H1 (cell line): ENCODE results near the gene ATP6V0A1. TPM values are rescaled to one million over a fixed set of nuclear protein-coding genes. Genes with fewer than 3 reads are reported as not detected.
A peak's percentile ranks its signal among the peaks of the same experiment; 100 is the strongest.

Experiments
- CTCF ChIA-PET: fragments of 300-600 bp; sonication (Branson Sonifier 250); formaldehyde crosslinking; loops from one replicate; lab custom pipeline; 2021; ENCODE audit not compliant: partially characterized antibody; lab: Charles Lee
- POLR2A ChIA-PET: fragments of 300-600 bp; sonication (Branson Sonifier 250); formaldehyde crosslinking; loops from one replicate; lab custom pipeline; 2021; ENCODE audit warnings: inconsistent platforms; ENCODE audit not compliant: partially characterized antibody; lab: Charles Lee
- DNase-seq, 2 experiments: peaks; one replicate each; pipeline versions ENCODE4 v3.0.0 to v3.0.0-alpha.2; 2010 to 2022; ENCODE audit warnings: low spot score in 2 of 2, low read depth in 1 of 2, mixed read lengths in 1 of 2
- FAIRE-seq: peaks from 2 replicates; lab custom pipeline; 2011; peaks lifted over from hg19 to GRCh38; lab: Jason Lieb, UNC
- H2AFZ ChIP-seq: 2 replicates; pipeline ENCODE4 v1.8.1; 2012; ENCODE audit warnings: low read length, inconsistent platforms
- H2AK5ac ChIP-seq: 2 replicates; pipeline ENCODE4 v1.6.1; 2013; ENCODE audit warnings: low read depth, low read length
- H2BK120ac ChIP-seq: replicated peaks from 2 replicates; pipeline ENCODE3; 2013; ENCODE audit warnings: low read depth, low read length, inconsistent platforms
- H2BK12ac ChIP-seq: 2 replicates; pipeline ENCODE4 v1.6.1; 2013; ENCODE audit warnings: low read depth, low read length
- H2BK15ac ChIP-seq: 2 replicates; pipeline ENCODE4 v1.6.1; 2013; ENCODE audit warnings: low read length
- H2BK20ac ChIP-seq: 2 replicates; pipeline ENCODE4 v1.6.1; 2013; ENCODE audit warnings: low read length
- H2BK5ac ChIP-seq: 2 replicates; pipeline ENCODE4 v1.6.1; 2013; ENCODE audit warnings: low read depth, low read length
- H3K14ac ChIP-seq: 2 replicates; pipeline ENCODE4 v1.6.1; 2013; ENCODE audit warnings: inconsistent platforms; ENCODE audit not compliant: insufficient read length
- H3K18ac ChIP-seq: 2 replicates; pipeline ENCODE4 v1.6.1; 2013; ENCODE audit warnings: low read length; ENCODE audit errors: extremely low read depth
- H3K23ac ChIP-seq: 2 replicates; pipeline ENCODE4 v1.6.1; 2013; ENCODE audit warnings: inconsistent platforms; ENCODE audit not compliant: insufficient read length
- H3K23me2 ChIP-seq: 2 replicates; pipeline ENCODE4 v1.6.1; 2013; ENCODE audit warnings: low read depth, low read length
- H3K27ac ChIP-seq: 2 replicates; pipeline ENCODE4 v1.6.1; 2011; ENCODE audit warnings: low read depth, low read length, inconsistent platforms
- H3K27me3 ChIP-seq, 4 experiments: replicated peaks in 1 of 4; 1 replicate in 1 of 4; 2 replicates in 3 of 4; pipeline versions ENCODE4 v1.6.1 to v1.8.1; 2011 to 2013; ENCODE audit warnings: low read length in 3 of 4, mild to moderate bottlenecking in 3 of 4, inconsistent platforms in 2 of 4, mixed read lengths in 2 of 4, moderate library complexity in 1 of 4; ENCODE audit not compliant: control insufficient read depth in 3 of 4, insufficient read depth in 3 of 4; ENCODE audit errors: extremely low read depth in 1 of 4
- H3K36me3 ChIP-seq, 4 experiments: 2 replicates each; pipeline versions ENCODE4 v1.6.1 to v1.8.1; 2011 to 2013; ENCODE audit warnings: mild to moderate bottlenecking in 4 of 4, low read length in 3 of 4, moderate library complexity in 2 of 4, control low read depth in 1 of 4, inconsistent platforms in 1 of 4; ENCODE audit not compliant: insufficient read depth in 4 of 4, control insufficient read depth in 2 of 4
- H3K4ac ChIP-seq: replicated peaks from 2 replicates; pipeline ENCODE3; 2013; ENCODE audit warnings: low read length, low read depth, mixed read lengths, inconsistent platforms; ENCODE audit not compliant: insufficient read length
- H3K4me1 ChIP-seq, 4 experiments: replicated peaks in 1 of 4; 1 replicate in 1 of 4; 2 replicates in 3 of 4; pipeline versions ENCODE4 v1.6.1 to v1.8.1; 2011 to 2013; ENCODE audit warnings: low read length in 3 of 4, inconsistent platforms in 2 of 4, mixed read lengths in 1 of 4; ENCODE audit not compliant: insufficient read depth in 4 of 4, control insufficient read depth in 3 of 4
- H3K4me2 ChIP-seq, 2 experiments: 2 replicates each; pipeline versions ENCODE4 v1.6.1 to v1.8.1; 2011 to 2013; ENCODE audit warnings: low read depth in 2 of 2, low read length in 2 of 2, control low read depth in 1 of 2, inconsistent platforms in 1 of 2, mild to moderate bottlenecking in 1 of 2; ENCODE audit not compliant: insufficient read depth in 1 of 2
- H3K4me3 ChIP-seq, 4 experiments: fragments of 200-600, 300-600 bp in 1 of 4; sonication (generic), shearing (Covaris generic), sonication (Bioruptor Twin) in 1 of 4; 2 replicates each; pipeline versions ENCODE4 v1.5.1 to v1.8.1; 2011 to 2016; ENCODE audit warnings: low read length in 4 of 4, low read depth in 3 of 4, control low read depth in 2 of 4, inconsistent platforms in 2 of 4, mild to moderate bottlenecking in 2 of 4, mixed read lengths in 1 of 4, moderate library complexity in 1 of 4; ENCODE audit not compliant: insufficient read depth in 2 of 4; ENCODE audit errors: extremely low read depth in 1 of 4
- H3K56ac ChIP-seq: replicated peaks from 2 replicates; pipeline ENCODE3; 2013; ENCODE audit warnings: low read depth, mild to moderate bottlenecking, mixed read lengths, low read length, inconsistent platforms; ENCODE audit not compliant: insufficient read length
- H3K79me1 ChIP-seq: 2 replicates; pipeline ENCODE4 v1.6.1; 2013; ENCODE audit warnings: low read depth, low read length, control low read depth
- H3K79me2 ChIP-seq, 2 experiments: 2 replicates each; pipeline versions ENCODE4 v1.6.1 to v1.8.1; 2012 to 2013; ENCODE audit warnings: low read length in 2 of 2, mild to moderate bottlenecking in 2 of 2, inconsistent platforms in 1 of 2; ENCODE audit not compliant: insufficient read depth in 2 of 2, control insufficient read depth in 1 of 2
- H3K9ac ChIP-seq, 4 experiments: replicated peaks in 1 of 4; 1 replicate in 1 of 4; 2 replicates in 3 of 4; pipeline versions ENCODE4 v1.6.1 to v1.8.1; 2011 to 2013; ENCODE audit warnings: low read depth in 3 of 4, low read length in 3 of 4, control low read depth in 2 of 4, mild to moderate bottlenecking in 2 of 4, moderate library complexity in 2 of 4, inconsistent platforms in 1 of 4; ENCODE audit errors: extremely low read depth in 1 of 4
- H3K9me3 ChIP-seq, 2 experiments: 2 replicates each; pipeline versions ENCODE4 v1.6.1 to v1.8.1; 2012 to 2013; ENCODE audit warnings: mild to moderate bottlenecking in 2 of 2, moderate library complexity in 2 of 2, control low read depth in 1 of 2, inconsistent platforms in 1 of 2, low read depth in 1 of 2, low read length in 1 of 2, mixed read lengths in 1 of 2; ENCODE audit not compliant: insufficient read depth in 2 of 2
- H4K20me1 ChIP-seq, 2 experiments: replicated peaks in 1 of 2; 2 replicates each; pipeline versions ENCODE3 to v1.8.1; 2011 to 2013; ENCODE audit warnings: inconsistent platforms in 2 of 2, low read length in 2 of 2, mild to moderate bottlenecking in 1 of 2; ENCODE audit not compliant: insufficient read depth in 2 of 2, control insufficient read depth in 1 of 2
- H4K5ac ChIP-seq: 2 replicates; pipeline ENCODE4 v1.6.1; 2013; ENCODE audit warnings: low read length, low read depth, mixed read lengths, inconsistent platforms; ENCODE audit not compliant: insufficient read length
- H4K8ac ChIP-seq: 2 replicates; pipeline ENCODE4 v1.8.0; 2013; ENCODE audit warnings: mild to moderate bottlenecking, moderate library complexity, low read length, inconsistent platforms; ENCODE audit not compliant: insufficient read depth; ENCODE audit errors: extremely low read depth
- H4K91ac ChIP-seq: replicated peaks from 2 replicates; pipeline ENCODE3; 2013; ENCODE audit warnings: low read length, mixed read lengths, inconsistent platforms; ENCODE audit not compliant: insufficient read length
- CBX5 ChIP-seq: fragments of 300-800, 300-1000 bp; sonication (generic); IDR thresholded peaks from 2 replicates; pipeline ENCODE4 v1.7.1; 2016; ENCODE audit warnings: antibody characterized with exemption, low read length, low read depth
- POLR2AphosphoS5 ChIP-seq: IDR thresholded peaks from 2 replicates; pipeline ENCODE4 v1.6.1; 2011; ENCODE audit warnings: low read depth, low read length
- WGBS, 2 experiments: shearing (Covaris generic) in 1 of 2; methylation state at CpG; one replicate each; pipeline versions ENCODE4 v1.1.6 to v1.1.7; 2013 to 2015; ENCODE audit warnings: low lambda C conversion rate in 2 of 2, mixed read lengths in 2 of 2, inconsistent platforms in 1 of 2, low coverage in 1 of 2, missing lambda C conversion rate in 1 of 2; ENCODE audit not compliant: insufficient replicate concordance in 2 of 2, insufficient coverage in 1 of 2, insufficient read length in 1 of 2; ENCODE audit errors: extremely low coverage in 1 of 2, missing lambda C conversion rate in 1 of 2; 5-methylcytosine and 5-hydroxymethylcytosine counted together
- polyA plus RNA-seq, 7 experiments: library from polyadenylated mRNA; depleted of rRNA in 3 of 7; stranded (reverse) in 5 of 7; unstranded in 2 of 7; fragments of >200 nt in 5 of 7; fragments of 200-250 nt in 2 of 7; gene quantifications; 1 replicate in 5 of 7; 2 replicates in 1 of 7; 4 replicates in 1 of 7; pipeline versions ENCODE4 v1.2.1 to v1.2.3, GENCODE V29; 2011 to 2013; ENCODE audit warnings: missing spikeins in 2 of 7, mixed read lengths in 2 of 7
- total RNA-seq: library from RNA; stranded (reverse); fragmentation: NEBNext Ultra II Directional; extraction: Animal tissue kit (Norgen Biotek cat#: 25700); gene quantifications from 2 replicates; pipeline ENCODE4 v1.2.1, GENCODE V29; 2021

ATP6V0A1 gene
- total and polyA plus RNA-seq, 2 of the 8 experiments (the other 6 are each of a cell fraction or from before 2014, with no cell fraction given): 55.3 to 63.4 TPM

GRCh38 chr17:42522798-42523278 is 64.2 kb downstream of the ATP6V0A1 start:
- Histone ChIP-seq H2AFZ (no peak overlapping the region), H3K9ac (no peak overlapping the region), H3K4me1 (peaks cover 6 to 18% (median 15%) of the 10 kb centered on the region in 4 experiments), H3K27me3 (no peaks in the 10 kb centered on the region; a peak in 3 of 7 replicates), H2AK5ac (no peak overlapping the region), H4K5ac (no peak overlapping the region), H4K8ac (no peak overlapping the region), H3K23ac (no peak overlapping the region), H3K79me1 (no peaks in the 10 kb centered on the region), H2BK120ac (no peak overlapping the region), H3K4me2 (no peak overlapping the region), H2BK15ac (no peak overlapping the region), H2BK20ac (no peak overlapping the region), H3K9me3 (no peaks in the 10 kb centered on the region), H2BK12ac (no peak overlapping the region), H3K4me3 (no peak overlapping the region), H3K23me2 (no peaks in the 10 kb centered on the region), H3K18ac (no peak overlapping the region), H4K20me1 (peaks cover 2 to 7% of the 10 kb centered on the region in 2 experiments), H3K14ac (no peak overlapping the region), H3K79me2 (no peaks in the 10 kb centered on the region), H3K4ac (no peak overlapping the region), H4K91ac (no peak overlapping the region), H3K27ac (no peak overlapping the region), H3K56ac (no peak overlapping the region), H2BK5ac (no peak overlapping the region), H3K36me3 (peaks cover 3 to 9% (median 5%) of the 10 kb centered on the region in 4 experiments; a peak in 5 of 8 replicates)
- DNase-seq (no peak), FAIRE-seq (no peak)
- ChIA-PET CTCF (interaction anchor here (2.0 kb wide), 1 partner anchor 81 kb away, joined by 5 read pairs; no protein-coding TSS in a partner anchor), POLR2A (interaction anchor here (0.7 to 0.9 kb wide), 2 partner anchors 11 to 15 kb away, joined by 3 read pairs; no protein-coding TSS in a partner anchor)
- TF ChIP-seq CBX5 (no peak), POLR2AphosphoS5 (0 out of 2 replicates have a peak, but pooled peaks have one; percentile 32)
- WGBS, 2 experiments: 88% methylated on average over 6 of the region's 8 CpGs; no CpG with 5 or more reads in 1 of the 2 experiments
